Measurements from ENCODE around the gene ZFP30. TPM values are rescaled to one million over a fixed set of nuclear protein-coding genes. Genes with fewer than 3 reads are reported as not detected.

The ZFP30 gene
- total RNA-seq, 4 donors from 2014 or later: 7.9 to 15.1 (median 11.6) TPM

GRCh38 chr19:37654629-37655300 is 500 bp downstream of the ZFP30 start:
- WGBS: under 1% methylated on average over 40 of the region's 40 CpGs
- Histone ChIP-seq H3K36me3 (no peaks in the 10 kb centered on the region), H3K27ac (peak overlapping the region; percentile 86), H3K4me1 (peaks cover 31% of the 10 kb centered on the region), H3K4me3 (peak overlapping the region; percentile 78), H3K9me3 (no peaks in the 10 kb centered on the region), H3K27me3 (no peaks in the 10 kb centered on the region)
- no peak for TF ChIP-seq CTCF (IDR thresholded peaks at IDR 0.05)
- no peak for TF ChIP-seq POLR2AphosphoS5 (IDR thresholded peaks at IDR 0.05)
- no peak for TF ChIP-seq POLR2A (IDR thresholded peaks at IDR 0.05)
- no peak for TF ChIP-seq EP300 (IDR thresholded peaks at IDR 0.05)
- DNase-seq (ENCODE audit: low spot score in 2 of 2): peak; percentile 60 to 83

DNA sequence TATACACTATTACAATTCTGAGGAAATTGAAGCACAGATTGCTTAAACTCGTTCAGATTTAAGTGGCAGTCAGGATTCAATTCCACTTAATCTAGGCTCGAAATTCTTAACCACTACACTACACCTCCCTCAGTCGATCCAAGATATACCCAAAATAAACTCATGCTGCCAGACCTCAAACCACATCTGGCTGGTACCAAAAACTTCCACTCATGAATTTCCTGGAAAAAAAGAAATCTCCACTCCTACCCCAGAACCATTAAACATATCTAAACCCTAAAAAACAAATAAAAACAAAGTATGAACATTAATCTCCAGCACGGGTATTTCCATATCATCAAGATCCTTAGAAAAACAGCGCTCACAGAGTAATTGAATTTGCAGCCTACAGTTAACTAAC is 1.1 kb downstream of the ZFP30 start:
- TF ChIP-seq POLR2A (IDR thresholded peaks at IDR 0.05) (no peak), POLR2AphosphoS5 (IDR thresholded peaks at IDR 0.05) (no peak), CTCF (IDR thresholded peaks at IDR 0.05) (no peak), EP300 (IDR thresholded peaks at IDR 0.05) (no peak)
- DNase-seq (ENCODE audit: low spot score in 2 of 2): no peak
- 3% methylated on average over 5 of the region's 5 CpGs for WGBS
- Histone ChIP-seq H3K27ac (peak overlapping the region; percentile 86), H3K4me3 (peak overlapping the region; percentile 78), H3K36me3 (peaks cover 5% of the 10 kb centered on the region), H3K9me3 (no peaks in the 10 kb centered on the region), H3K4me1 (peaks cover 31% of the 10 kb centered on the region), H3K27me3 (no peaks in the 10 kb centered on the region)

DNA sequence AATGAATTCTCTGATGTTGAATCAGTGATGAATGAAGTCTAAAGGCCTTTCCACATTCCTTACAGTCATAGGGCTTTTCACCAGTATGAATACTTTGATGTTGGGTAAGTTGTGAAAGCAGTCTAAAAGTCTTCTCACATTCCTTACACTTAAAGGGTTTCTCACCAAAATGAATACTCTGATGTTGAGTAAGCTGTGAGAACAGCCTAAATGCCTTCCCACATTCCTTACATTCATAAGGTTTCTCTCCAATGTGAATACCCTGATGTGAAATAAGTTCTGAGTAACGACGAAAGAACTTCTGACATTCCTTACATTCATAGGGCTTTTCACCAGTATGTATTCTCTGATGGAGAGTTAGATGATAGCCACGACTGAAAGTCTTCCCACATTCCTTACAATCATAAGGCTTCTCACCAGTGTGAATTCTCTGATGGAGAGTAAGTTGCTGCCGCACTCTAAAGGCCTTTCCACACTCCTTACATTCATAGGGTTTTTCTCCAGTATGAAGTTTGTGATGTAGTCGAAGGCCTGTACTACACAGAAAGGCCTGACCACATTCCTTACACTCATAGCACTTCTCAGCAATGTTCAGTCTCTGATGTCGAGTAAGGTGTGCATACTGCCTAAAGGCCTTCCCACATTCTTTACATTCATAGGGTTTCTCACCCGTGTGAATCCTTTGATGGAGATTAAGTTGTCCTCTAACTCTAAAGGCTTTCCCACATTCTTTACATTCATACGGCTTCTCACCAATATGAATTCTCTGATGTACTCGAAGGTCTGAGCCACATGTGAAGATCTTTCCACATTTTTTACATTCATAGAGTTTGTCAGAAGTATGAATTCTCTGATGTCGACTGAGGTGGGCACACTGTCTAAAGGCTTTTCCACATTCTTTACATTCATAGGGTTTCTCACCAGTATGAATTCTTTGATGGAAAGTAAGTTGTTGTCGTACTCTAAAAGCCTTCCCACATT is 19.9 kb downstream of the ZFP30 start:
- H3K4me3 ChIP-seq: no peak overlapping the region
- peaks cover 53% of the 10 kb centered on the region for H3K36me3 ChIP-seq
- H3K9me3 ChIP-seq: peaks cover 65% of the 10 kb centered on the region
- no peaks in the 10 kb centered on the region for H3K4me1 ChIP-seq
- no peaks in the 10 kb centered on the region for H3K27me3 ChIP-seq
- DNase-seq (ENCODE audit: low spot score in 2 of 2): no peak
- TF ChIP-seq EP300 (IDR thresholded peaks at IDR 0.05) (no peak), CTCF (IDR thresholded peaks at IDR 0.05) (no peak), POLR2AphosphoS5 (IDR thresholded peaks at IDR 0.05) (no peak), POLR2A (IDR thresholded peaks at IDR 0.05) (no peak)
- 92% methylated on average over 11 of the region's 11 CpGs for WGBS
- no peak overlapping the region for H3K27ac ChIP-seq

DNA sequence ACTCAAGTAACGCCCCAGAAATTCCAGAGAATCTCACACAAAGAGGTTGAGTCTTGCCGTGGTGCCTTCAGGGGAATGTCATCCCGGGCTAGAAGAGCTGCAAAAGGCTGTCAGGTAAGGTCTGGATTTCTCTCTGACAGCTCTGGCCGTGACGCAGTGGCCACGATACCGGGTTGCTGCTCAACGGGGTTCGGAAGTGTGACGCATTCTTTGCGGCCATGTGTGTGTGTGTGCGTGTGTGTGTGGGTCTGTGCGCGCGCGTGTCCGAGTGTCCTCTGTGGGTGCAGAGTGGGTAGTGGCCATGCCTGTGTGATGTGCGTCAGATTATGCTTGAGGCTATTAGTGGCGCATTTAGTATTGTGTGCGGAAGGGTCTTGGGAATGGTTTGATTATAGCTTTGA is 60.3 kb downstream of the ZFP30 start:
- H3K36me3 ChIP-seq: peaks cover 20% of the 10 kb centered on the region
- H3K27ac ChIP-seq: peak overlapping the region; percentile 91
- H3K27me3 ChIP-seq: no peaks in the 10 kb centered on the region
- WGBS: under 1% methylated on average over 13 of the region's 20 CpGs
- TF ChIP-seq POLR2A (IDR thresholded peaks at IDR 0.05) (no peak), CTCF (IDR thresholded peaks at IDR 0.05) (no peak), POLR2AphosphoS5 (IDR thresholded peaks at IDR 0.05) (no peak), EP300 (IDR thresholded peaks at IDR 0.05) (no peak)
- DNase-seq (ENCODE audit: low spot score in 2 of 2): peak; percentile 78 to 80
- peaks cover 8% of the 10 kb centered on the region for H3K9me3 ChIP-seq
- H3K4me1 ChIP-seq: peaks cover 24% of the 10 kb centered on the region
- H3K4me3 ChIP-seq: peak overlapping the region; percentile 61

All from suprapubic skin (tissue), 4 donors.